ENCODE data around the gene SFTPB.
"Not testable (repeated sequence)": the region's sequence is repeated elsewhere in the genome, so short reads cannot be mapped to it uniquely, and the experiment has no call there.

The SFTPB gene

GRCh38 chr2:85668009-85668856 lies at the start of gene SFTPB:
Gene SFTPB (minus strand): TSS chr2:85668199. CDS start chr2:85668183, 16 bp downstream.
- DNase-seq (ENCODE audit: low read depth in 2 of 2) = no peak

- no peak for DNase-seq (ENCODE audit: low read depth in 2 of 2)
Measured at GRCh38 chr2:85717308-85718008, 49.5 kb upstream of the SFTPB start.

GRCh38 chr2:85716346-85716914 lies 48.4 kb upstream of the SFTPB start:
- no peak for DNase-seq (ENCODE audit: low read depth in 2 of 2)

GRCh38 chr2:85714841-85715240 lies 46.8 kb upstream of the SFTPB start:
- DNase-seq (ENCODE audit: low read depth in 2 of 2) = no peak

- not testable (repeated sequence) for DNase-seq (ENCODE audit: low read depth in 2 of 2)
Measured at GRCh38 chr2:85714421-85714820, 46.4 kb upstream of the SFTPB start.

- DNase-seq (ENCODE audit: low read depth in 2 of 2) = no peak
Measured at GRCh38 chr2:85713836-85714235, 45.8 kb upstream of the SFTPB start.

- DNase-seq (ENCODE audit: low read depth in 2 of 2) = no peak
Measured at GRCh38 chr2:85712849-85713612, 45.0 kb upstream of the SFTPB start.

- no peak for DNase-seq (ENCODE audit: low read depth in 2 of 2)
Measured at GRCh38 chr2:85712336-85712735, 44.3 kb upstream of the SFTPB start.

- no peak for DNase-seq (ENCODE audit: low read depth in 2 of 2)
Measured at GRCh38 chr2:85711578-85712060, 43.6 kb upstream of the SFTPB start.

- DNase-seq (ENCODE audit: low read depth in 2 of 2) = no peak
Measured at GRCh38 chr2:85710687-85711577, 42.9 kb upstream of the SFTPB start.

- DNase-seq (ENCODE audit: low read depth in 2 of 2) = no peak
Measured at GRCh38 chr2:85709401-85709811, 41.4 kb upstream of the SFTPB start.

- no peak for DNase-seq (ENCODE audit: low read depth in 2 of 2)
Measured at GRCh38 chr2:85708641-85709040, 40.6 kb upstream of the SFTPB start.

GRCh38 chr2:85707304-85707703 lies 39.3 kb upstream of the SFTPB start:
- DNase-seq (ENCODE audit: low read depth in 2 of 2) = peak; percentile 14 to 30

- no peak for DNase-seq (ENCODE audit: low read depth in 2 of 2)
Measured at GRCh38 chr2:85706599-85707296, 38.7 kb upstream of the SFTPB start.

- no peak for DNase-seq (ENCODE audit: low read depth in 2 of 2)
Measured at GRCh38 chr2:85706063-85706462, 38.1 kb upstream of the SFTPB start.

GRCh38 chr2:85705680-85706039 lies 37.7 kb upstream of the SFTPB start:
- no peak for DNase-seq (ENCODE audit: low read depth in 2 of 2)

GRCh38 chr2:85704800-85705679 lies 37.0 kb upstream of the SFTPB start:
- DNase-seq (ENCODE audit: low read depth in 2 of 2) = no peak

- DNase-seq (ENCODE audit: low read depth in 2 of 2) = no peak
Measured at GRCh38 chr2:85704038-85704437, 36.0 kb upstream of the SFTPB start.

- DNase-seq (ENCODE audit: low read depth in 2 of 2) = no peak
Measured at GRCh38 chr2:85703329-85703728, 35.3 kb upstream of the SFTPB start.
